22Rv1 (cell line): ENCODE results near the gene IL1RN.

ENCODE experiments used
- CTCF ChIP-seq: fragments of 450-650 bp; IDR thresholded peaks from 2 replicates; pipeline ENCODE4 v1.5.1; 2017; ENCODE audit warnings: mild to moderate bottlenecking
- ZFX ChIP-seq: fragments of 450-650 bp; IDR thresholded peaks from 2 replicates; pipeline ENCODE4 v1.6.1; 2017; ENCODE audit warnings: antibody characterized with exemption, borderline replicate concordance

DNA sequence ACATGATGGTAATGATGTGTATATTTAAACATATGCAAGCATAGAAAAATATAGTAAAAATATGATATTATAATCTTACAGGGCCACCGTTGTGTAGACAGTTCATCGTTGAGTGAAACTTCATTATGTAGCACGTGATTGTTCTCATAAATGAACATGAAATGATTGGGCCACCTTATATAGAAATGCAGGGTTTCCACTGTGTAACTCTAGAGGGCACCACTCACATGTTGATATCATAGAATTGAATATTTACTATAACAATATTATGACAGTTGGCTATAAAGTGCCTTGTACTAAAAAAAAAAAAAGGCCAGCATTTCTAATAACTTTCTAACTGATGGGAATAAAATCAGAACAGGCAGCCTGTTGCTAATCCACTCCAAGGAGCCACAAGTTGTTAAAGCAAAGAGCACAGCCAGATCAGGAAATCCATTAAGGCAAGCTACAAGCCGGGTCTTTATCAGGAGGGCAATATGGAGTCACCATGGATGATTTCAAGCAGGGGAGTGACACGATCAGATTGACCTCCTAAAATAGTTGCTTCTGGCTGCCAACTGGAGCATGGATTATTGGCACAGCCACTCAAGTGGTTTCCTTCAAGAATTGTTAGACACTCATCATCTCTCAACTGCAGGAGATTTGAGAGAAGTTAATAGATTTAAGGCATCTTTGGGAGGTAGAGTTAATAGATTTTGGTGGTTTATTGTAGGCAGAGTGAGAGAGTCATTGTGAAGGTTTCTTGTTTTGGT, 43.0 kb upstream of the IL1RN start:
- TF ChIP-seq CTCF (peak; percentile 75), ZFX (no peak)
